ENCODE results near the gene AMACR.

GRCh38 chr5:34031117-34031516 lies 23.3 kb upstream of the AMACR start:
- no peak for TF ChIP-seq CTCF (IDR thresholded peaks at IDR 0.05; ENCODE audit: low read length)
- TF ChIP-seq EZH2 (IDR thresholded peaks at IDR 0.05; ENCODE audit: borderline replicate concordance, low read length): no peak

Data from OCI-LY1 (cell line).